B cell (primary cell): ENCODE results near the gene DLST. TPM values are rescaled to one million over a fixed set of nuclear protein-coding genes. Genes with fewer than 3 reads are reported as not detected.

ENCODE experiments used
- ATAC-seq: fragments of 200-7000 bp; cut with Tn5 transposase; one replicate; pipeline ENCODE4 v1.10.0; 2021; ENCODE audit warnings: low read depth, mild to moderate bottlenecking, moderate number of reproducible peaks, moderate library complexity
- CTCF ChIA-PET: fragments of 350-600 bp; sonication (Branson Sonifier 250); formaldehyde crosslinking; loops from one replicate; lab custom pipeline; 2021; ENCODE audit warnings: antibody characterized with exemption, inconsistent platforms; lab: Charles Lee
- POLR2A ChIA-PET: fragments of 350-600 bp; sonication (Branson Sonifier 250); formaldehyde crosslinking; loops from one replicate; lab custom pipeline; 2021; ENCODE audit warnings: antibody characterized with exemption; lab: Charles Lee
- DNase-seq: peaks from one replicate; pipeline ENCODE4 v3.0.0; 2013
- H2AFZ ChIP-seq: 2 replicates; pipeline ENCODE4 v1.6.1; 2012; ENCODE audit warnings: mild to moderate bottlenecking, low read depth, low read length; ENCODE audit not compliant: insufficient read depth, poor library complexity, severe bottlenecking
- H3K27ac ChIP-seq, 2 donors: 1 replicate in 1 of 2; 2 replicates in 1 of 2; pipeline ENCODE4 v1.5.1; 2012 to 2013; ENCODE audit warnings: low read length in 2 of 2, mild to moderate bottlenecking in 2 of 2, moderate library complexity in 1 of 2
- H3K27me3 ChIP-seq, 4 experiments: fragments of 200-600 bp in 1 of 4; sonication (generic) in 1 of 4; replicated peaks in 1 of 4; 1 replicate in 2 of 4; 2 replicates in 2 of 4; pipeline versions ENCODE4 v1.6.1 to v1.7.0; 2013 to 2016; ENCODE audit warnings: low read length in 3 of 4, mild to moderate bottlenecking in 2 of 4, mixed read lengths in 1 of 4, moderate library complexity in 1 of 4; ENCODE audit not compliant: insufficient read depth in 4 of 4, control insufficient read depth in 3 of 4; ENCODE audit errors: control extremely low read depth in 1 of 4
- H3K36me3 ChIP-seq, 2 experiments: replicated peaks in 1 of 2; 1 replicate in 1 of 2; 2 replicates in 1 of 2; pipeline versions ENCODE4 v1.6.1 to v1.7.1; 2013; ENCODE audit warnings: low read length in 1 of 2; ENCODE audit not compliant: insufficient read depth in 2 of 2, control insufficient read depth in 1 of 2; ENCODE audit errors: control extremely low read depth in 1 of 2, extremely low read depth in 1 of 2
- H3K4me1 ChIP-seq, 2 donors: fragments of 200-600 bp in 1 of 2; sonication (generic) in 1 of 2; 1 replicate in 1 of 2; 2 replicates in 1 of 2; pipeline versions ENCODE4 v1.5.1 to v1.6.1; 2013 to 2017; ENCODE audit warnings: low read length in 2 of 2; ENCODE audit not compliant: control insufficient read depth in 2 of 2, insufficient read depth in 2 of 2
- H3K4me2 ChIP-seq: replicated peaks from 2 replicates; pipeline ENCODE3; 2012; ENCODE audit warnings: mild to moderate bottlenecking, low read depth, low read length; ENCODE audit not compliant: poor library complexity, severe bottlenecking
- H3K4me3 ChIP-seq, 5 experiments: fragments of 200-600 bp in 1 of 5; sonication (generic) in 1 of 5; 1 replicate in 3 of 5; 2 replicates in 2 of 5; pipeline versions ENCODE4 v1.5.1 to v1.7.0; 2011 to 2016; ENCODE audit warnings: low read length in 4 of 5, mild to moderate bottlenecking in 4 of 5, low read depth in 2 of 5, control low read depth in 1 of 5, moderate library complexity in 1 of 5; ENCODE audit not compliant: insufficient read depth in 1 of 5; ENCODE audit errors: control extremely low read depth in 1 of 5, extremely low read depth in 1 of 5
- H3K79me2 ChIP-seq: fragments of 200-600 bp; sonication (generic); one replicate; pipeline ENCODE4 v1.6.0; 2016; ENCODE audit warnings: low read length; ENCODE audit not compliant: control insufficient read depth, insufficient read depth
- H3K9ac ChIP-seq: fragments of 200-600 bp; sonication (generic); 2 replicates; pipeline ENCODE4 v1.6.1; 2017; ENCODE audit warnings: mild to moderate bottlenecking, low read length, moderate library complexity
- H3K9me3 ChIP-seq, 3 donors: one replicate each; pipeline versions ENCODE4 v1.6.1 to v1.7.1; 2013; ENCODE audit warnings: low read length in 2 of 3; ENCODE audit not compliant: control insufficient read depth in 2 of 3, insufficient read depth in 1 of 3; ENCODE audit errors: control extremely low read depth in 1 of 3
- H4K20me1 ChIP-seq: 2 replicates; pipeline ENCODE4 v1.6.0; 2012; ENCODE audit warnings: mild to moderate bottlenecking, low read length; ENCODE audit not compliant: insufficient read depth, control insufficient read depth, poor library complexity, severe bottlenecking
- H3K27ac Mint-ChIP-seq: one replicate; pipeline ENCODE4 v1.8.0; 2021; ENCODE audit warnings: mixed read lengths
- H3K27me3 Mint-ChIP-seq: one replicate; pipeline ENCODE4 v1.8.0; 2021; ENCODE audit warnings: mixed read lengths
- H3K4me1 Mint-ChIP-seq: one replicate; pipeline ENCODE4 v1.8.0; 2021; ENCODE audit warnings: mixed read lengths
- H3K4me3 Mint-ChIP-seq: one replicate; pipeline ENCODE4 v1.8.0; 2021; ENCODE audit warnings: mixed read lengths
- H3K9me3 Mint-ChIP-seq: one replicate; pipeline ENCODE4 v1.8.0; 2022; ENCODE audit warnings: mixed read lengths; ENCODE audit not compliant: insufficient read depth
- EZH2 ChIP-seq: IDR thresholded peaks from 2 replicates; pipeline ENCODE4 v1.6.1; 2012; ENCODE audit warnings: borderline replicate concordance, low read depth, mild to moderate bottlenecking, moderate library complexity, low read length; ENCODE audit not compliant: insufficient read depth, poor library complexity, severe bottlenecking
- WGBS: methylation state at CpG from one replicate; pipeline ENCODE4 v1.1.5; 2013; ENCODE audit warnings: missing lambda C conversion rate; ENCODE audit not compliant: insufficient coverage; 5-methylcytosine and 5-hydroxymethylcytosine counted together
- intact Hi-C: fragments of 100-400 bp; cut with micrococcal nuclease; formaldehyde crosslinking; loops from one replicate; pipeline ENCODE4 v1.10.0; 2022
- polyA plus RNA-seq: library from polyadenylated mRNA; depleted of rRNA; stranded (reverse); fragments of >200 nt; gene quantifications from 2 replicates; pipeline ENCODE4 v1.2.3, GENCODE V29; 2012
- total RNA-seq, 2 donors: library from RNA; stranded (reverse); fragments of 120-200 nt in 1 of 2; gene quantifications; 1 replicate in 1 of 2; 2 replicates in 1 of 2; pipeline versions ENCODE4 v1.2.3 to v1.2.4, GENCODE V29; 2013 to 2022
- TF ChIP-seq, protein P1 (sequence below): fragments of 200-600 bp; IDR thresholded peaks from one replicate; pipeline ENCODE4 v1.8.0; 2022; ENCODE audit warnings: antibody characterized with exemption, mild to moderate bottlenecking

DLST gene
- total and polyA plus RNA-seq, 2 donors (not counting 1 experiment from before 2014, with no cell fraction given): 73.1 to 89.5 TPM

DNA sequence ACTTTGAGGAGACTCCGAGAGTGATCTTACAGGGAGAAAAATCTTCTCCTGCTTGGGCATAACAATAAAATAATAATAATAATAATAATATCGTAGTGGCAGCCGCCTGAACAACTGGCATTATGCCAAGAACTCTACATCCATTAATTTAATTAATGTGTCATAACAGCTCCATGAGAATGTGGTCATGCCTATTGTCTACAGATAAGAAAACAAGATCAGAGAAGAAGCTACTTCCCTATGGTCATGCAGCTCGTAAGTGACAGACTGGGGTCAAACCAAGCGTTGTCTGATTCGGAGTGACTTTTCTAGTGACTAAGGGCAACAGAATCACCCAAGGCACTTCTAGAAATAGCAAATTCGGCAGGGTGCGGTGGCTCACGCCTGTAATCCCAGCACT is 17.5 kb upstream of the DLST start:
- POLR2A ChIA-PET: no interaction called here
- H3K27ac Mint-ChIP-seq: no peak overlapping the region

DNA sequence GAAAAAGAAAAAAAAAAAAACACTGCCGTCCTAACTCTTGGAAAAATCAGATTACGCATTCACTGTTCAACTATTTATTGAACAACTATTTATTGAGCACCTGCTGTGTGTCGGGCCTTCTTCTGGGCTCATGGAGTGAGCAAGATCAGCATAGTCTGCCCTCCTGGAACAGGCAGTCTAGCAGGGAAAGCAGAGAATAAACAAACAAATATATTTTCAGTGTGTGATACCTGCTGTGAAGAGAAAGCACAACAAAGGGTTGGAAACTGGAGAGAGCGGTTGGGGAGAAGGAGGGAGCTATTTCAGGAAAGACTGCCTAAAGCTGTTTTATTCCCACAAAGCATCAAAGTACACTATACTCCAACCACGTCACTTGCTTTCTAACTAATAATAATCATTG is 16.6 kb upstream of the DLST start:
- Histone ChIP-seq H3K27me3 (no peaks in the 10 kb centered on the region), H3K27ac (no peak overlapping the region), H3K4me3 (no peak overlapping the region), H3K9ac (no peak overlapping the region), H4K20me1 (no peaks in the 10 kb centered on the region), H3K4me2 (no peak overlapping the region), H3K9me3 (no peaks in the 10 kb centered on the region), H3K79me2 (no peaks in the 10 kb centered on the region), H3K36me3 (no peaks in the 10 kb centered on the region), H3K4me1 (peaks cover 0 to 17% of the 10 kb centered on the region in 2 donors), H2AFZ (no peak overlapping the region)
- no peak for ATAC-seq
- no CpG with 5 or more reads among the region's 5 CpGs for WGBS
- H3K27ac Mint-ChIP-seq: no peak overlapping the region
- no peak for DNase-seq
- H3K27me3 Mint-ChIP-seq: no peaks in the 10 kb centered on the region
- ChIA-PET CTCF (interaction anchor here (0.9 to 41.3 kb wide), 4 partner anchors 12 to 256 kb away, joined by 3 to 926 read pairs (median 138); partner anchors contain the start of genes DLST and PROX2), POLR2A (no interaction called here)
- TF ChIP-seq EZH2: no peak
- TF ChIP-seq, protein P1, sequence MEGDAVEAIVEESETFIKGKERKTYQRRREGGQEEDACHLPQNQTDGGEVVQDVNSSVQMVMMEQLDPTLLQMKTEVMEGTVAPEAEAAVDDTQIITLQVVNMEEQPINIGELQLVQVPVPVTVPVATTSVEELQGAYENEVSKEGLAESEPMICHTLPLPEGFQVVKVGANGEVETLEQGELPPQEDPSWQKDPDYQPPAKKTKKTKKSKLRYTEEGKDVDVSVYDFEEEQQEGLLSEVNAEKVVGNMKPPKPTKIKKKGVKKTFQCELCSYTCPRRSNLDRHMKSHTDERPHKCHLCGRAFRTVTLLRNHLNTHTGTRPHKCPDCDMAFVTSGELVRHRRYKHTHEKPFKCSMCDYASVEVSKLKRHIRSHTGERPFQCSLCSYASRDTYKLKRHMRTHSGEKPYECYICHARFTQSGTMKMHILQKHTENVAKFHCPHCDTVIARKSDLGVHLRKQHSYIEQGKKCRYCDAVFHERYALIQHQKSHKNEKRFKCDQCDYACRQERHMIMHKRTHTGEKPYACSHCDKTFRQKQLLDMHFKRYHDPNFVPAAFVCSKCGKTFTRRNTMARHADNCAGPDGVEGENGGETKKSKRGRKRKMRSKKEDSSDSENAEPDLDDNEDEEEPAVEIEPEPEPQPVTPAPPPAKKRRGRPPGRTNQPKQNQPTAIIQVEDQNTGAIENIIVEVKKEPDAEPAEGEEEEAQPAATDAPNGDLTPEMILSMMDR: no peak
- H3K4me1 Mint-ChIP-seq: peaks cover 7% of the 10 kb centered on the region
- H3K4me3 Mint-ChIP-seq: no peak overlapping the region
- intact Hi-C loops: no loop called here
- H3K9me3 Mint-ChIP-seq: no peaks in the 10 kb centered on the region

More for the DNA sequence above, 17.5 kb upstream of the DLST start:
- no peak overlapping the region for H3K27ac ChIP-seq
- H3K4me3 Mint-ChIP-seq: no peak overlapping the region
- H3K9me3 ChIP-seq: no peaks in the 10 kb centered on the region
- CTCF ChIA-PET: interaction anchor here (7.5 to 41.3 kb wide), 4 partner anchors 13 to 224 kb away, joined by 82 to 926 read pairs (median 168); partner anchors contain the start of genes DLST and PROX2
- no peaks in the 10 kb centered on the region for H3K27me3 Mint-ChIP-seq
- intact Hi-C loops: no loop called here
- ATAC-seq (no peak), DNase-seq (no peak)
- H2AFZ ChIP-seq: no peak overlapping the region
- H3K9ac ChIP-seq: no peak overlapping the region
- H3K9me3 Mint-ChIP-seq: no peaks in the 10 kb centered on the region
- H3K4me3 ChIP-seq: no peak overlapping the region
- no peak overlapping the region for H3K4me2 ChIP-seq
- H3K4me1 ChIP-seq: peaks cover 0 to 17% of the 10 kb centered on the region in 2 donors
- peaks cover 7% of the 10 kb centered on the region for H3K4me1 Mint-ChIP-seq
- H3K36me3 ChIP-seq: no peaks in the 10 kb centered on the region
- no peak for TF ChIP-seq EZH2
- TF ChIP-seq, protein P1: no peak
- H3K79me2 ChIP-seq: no peaks in the 10 kb centered on the region
- H3K27me3 ChIP-seq: no peaks in the 10 kb centered on the region
- 95% methylated on average over 6 of the region's 9 CpGs for WGBS
- no peaks in the 10 kb centered on the region for H4K20me1 ChIP-seq
